GM12874 (cell line): ENCODE data around the gene SYCP2L.

Experiments
- TF ChIP-seq, protein P1 (sequence below): IDR thresholded peaks from 2 replicates; pipeline ENCODE4 v1.5.1; 2011; ENCODE audit warnings: low read depth, mild to moderate bottlenecking, control low read depth, low read length, moderate library complexity; ENCODE audit not compliant: insufficient read depth

Gene SYCP2L

DNA sequence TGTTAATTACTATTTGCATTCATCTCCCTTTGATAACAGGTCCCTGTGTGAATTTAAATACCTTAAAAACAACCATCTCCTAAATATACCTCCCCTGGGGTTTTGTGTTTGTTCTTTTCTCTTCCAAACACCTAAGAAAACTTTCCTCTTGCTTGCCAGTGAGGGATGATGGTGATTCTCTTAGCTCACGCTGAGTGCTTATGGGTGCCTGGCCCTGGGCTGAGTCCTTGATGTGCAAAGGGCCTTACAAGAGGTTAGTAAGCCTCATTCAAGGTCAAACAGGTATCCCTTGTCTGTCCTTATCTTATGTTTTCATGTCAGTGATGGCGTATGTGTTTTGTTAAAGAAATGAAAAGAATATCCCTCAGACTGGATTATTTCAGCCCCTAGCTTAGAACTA, 76.3 kb downstream of the SYCP2L start:
- TF ChIP-seq, protein P1, sequence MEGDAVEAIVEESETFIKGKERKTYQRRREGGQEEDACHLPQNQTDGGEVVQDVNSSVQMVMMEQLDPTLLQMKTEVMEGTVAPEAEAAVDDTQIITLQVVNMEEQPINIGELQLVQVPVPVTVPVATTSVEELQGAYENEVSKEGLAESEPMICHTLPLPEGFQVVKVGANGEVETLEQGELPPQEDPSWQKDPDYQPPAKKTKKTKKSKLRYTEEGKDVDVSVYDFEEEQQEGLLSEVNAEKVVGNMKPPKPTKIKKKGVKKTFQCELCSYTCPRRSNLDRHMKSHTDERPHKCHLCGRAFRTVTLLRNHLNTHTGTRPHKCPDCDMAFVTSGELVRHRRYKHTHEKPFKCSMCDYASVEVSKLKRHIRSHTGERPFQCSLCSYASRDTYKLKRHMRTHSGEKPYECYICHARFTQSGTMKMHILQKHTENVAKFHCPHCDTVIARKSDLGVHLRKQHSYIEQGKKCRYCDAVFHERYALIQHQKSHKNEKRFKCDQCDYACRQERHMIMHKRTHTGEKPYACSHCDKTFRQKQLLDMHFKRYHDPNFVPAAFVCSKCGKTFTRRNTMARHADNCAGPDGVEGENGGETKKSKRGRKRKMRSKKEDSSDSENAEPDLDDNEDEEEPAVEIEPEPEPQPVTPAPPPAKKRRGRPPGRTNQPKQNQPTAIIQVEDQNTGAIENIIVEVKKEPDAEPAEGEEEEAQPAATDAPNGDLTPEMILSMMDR, result no peak

DNA sequence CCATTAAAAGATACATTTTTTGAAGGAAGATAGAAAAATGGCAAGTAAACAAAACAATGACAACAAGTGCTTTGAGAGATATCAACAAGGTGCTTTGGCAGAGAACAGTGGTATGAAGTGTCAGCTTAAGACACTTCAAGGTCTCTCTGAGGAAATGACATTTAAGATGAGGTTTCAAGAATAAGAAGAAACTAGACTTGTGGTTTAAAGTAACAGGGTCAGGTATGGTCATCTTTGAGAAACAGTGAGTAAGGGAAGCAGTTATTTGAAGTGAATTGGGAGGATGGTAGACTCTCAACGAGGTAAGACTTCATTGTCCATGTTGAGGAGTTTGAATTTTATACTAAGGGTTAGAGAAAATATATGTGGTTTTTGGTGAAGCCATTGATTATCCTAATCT, 77.8 kb downstream of the SYCP2L start:
- TF ChIP-seq, protein P1, result no peak

DNA sequence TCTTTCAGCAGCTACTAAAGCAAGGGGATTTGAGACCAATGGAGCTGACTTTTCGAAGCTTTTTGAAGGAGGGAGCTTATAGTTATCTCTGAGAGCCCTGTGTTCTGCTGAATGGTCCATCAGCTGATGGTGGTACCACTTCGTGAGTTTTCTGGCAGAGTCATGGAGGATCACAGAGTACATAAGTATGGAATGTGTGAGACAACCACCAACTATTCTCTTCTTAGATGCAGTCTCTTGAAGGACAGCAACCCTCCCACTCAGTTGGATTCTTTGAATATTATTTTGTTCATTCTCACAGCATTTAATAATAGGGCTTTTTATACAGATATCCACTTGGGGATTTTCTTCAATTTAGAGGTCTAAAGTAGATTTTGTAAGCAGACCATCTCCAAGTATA, 81.9 kb downstream of the SYCP2L start:
- TF ChIP-seq, protein P1, result no peak

DNA sequence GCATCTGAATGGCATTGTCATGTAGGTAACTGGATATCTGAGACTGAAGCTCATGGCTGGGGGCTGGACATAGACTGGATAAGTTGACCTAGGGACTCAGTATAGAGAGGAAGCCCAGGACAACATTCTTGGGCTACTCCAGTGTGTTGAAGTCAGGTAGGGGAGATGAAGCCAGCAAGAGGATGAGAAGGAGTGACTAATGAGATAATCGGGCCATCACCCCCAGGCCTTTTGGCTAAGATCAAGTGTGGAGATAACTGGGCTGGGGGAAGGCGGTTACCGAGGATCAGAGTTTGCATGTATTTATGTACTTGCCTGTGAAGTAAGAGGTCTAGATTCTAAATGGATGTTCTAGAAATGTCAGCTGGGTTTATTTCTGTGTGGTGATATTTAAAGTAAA, 83.9 kb downstream of the SYCP2L start:
- TF ChIP-seq, protein P1, result no peak

DNA sequence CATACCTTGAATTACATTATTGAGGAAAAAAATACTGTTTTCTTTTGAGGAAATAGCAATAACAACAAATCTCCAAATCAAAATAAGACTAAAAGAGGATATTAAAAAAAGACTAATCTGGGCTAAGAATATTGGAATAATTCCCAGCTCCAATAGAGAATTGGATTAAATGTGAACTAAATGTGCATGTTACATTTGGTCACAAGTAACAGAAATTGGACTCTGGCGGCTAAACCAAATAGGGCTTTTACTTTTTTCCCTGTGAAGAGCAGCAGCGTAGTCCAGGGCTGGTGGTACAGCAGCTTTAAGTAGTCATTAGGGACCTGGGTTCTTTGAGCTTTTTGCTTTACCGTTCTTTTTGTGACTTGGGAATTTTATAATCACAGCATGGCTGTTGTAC, 85.3 kb downstream of the SYCP2L start:
- TF ChIP-seq, protein P1, result no peak

DNA sequence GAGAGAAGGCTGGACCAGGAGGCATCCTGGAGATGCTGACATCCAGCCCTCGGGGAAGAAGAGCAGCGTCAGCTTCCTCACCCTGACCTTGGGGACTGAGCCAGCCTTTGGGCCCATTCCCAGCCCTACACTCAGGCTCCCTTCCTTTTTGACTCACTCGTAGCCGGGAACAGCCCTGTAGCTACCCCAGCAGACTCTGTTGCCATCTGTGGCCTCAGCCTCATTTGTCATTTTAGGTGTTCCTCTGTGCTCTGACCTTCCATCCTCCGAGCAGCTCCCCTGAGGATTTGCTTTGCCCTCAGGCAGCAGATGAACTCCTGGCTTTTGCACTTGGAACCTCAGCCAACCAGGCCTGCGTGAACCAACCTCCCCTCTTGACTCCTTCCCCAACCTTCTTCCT, 89.7 kb downstream of the SYCP2L start:
- TF ChIP-seq, protein P1, result no peak

DNA sequence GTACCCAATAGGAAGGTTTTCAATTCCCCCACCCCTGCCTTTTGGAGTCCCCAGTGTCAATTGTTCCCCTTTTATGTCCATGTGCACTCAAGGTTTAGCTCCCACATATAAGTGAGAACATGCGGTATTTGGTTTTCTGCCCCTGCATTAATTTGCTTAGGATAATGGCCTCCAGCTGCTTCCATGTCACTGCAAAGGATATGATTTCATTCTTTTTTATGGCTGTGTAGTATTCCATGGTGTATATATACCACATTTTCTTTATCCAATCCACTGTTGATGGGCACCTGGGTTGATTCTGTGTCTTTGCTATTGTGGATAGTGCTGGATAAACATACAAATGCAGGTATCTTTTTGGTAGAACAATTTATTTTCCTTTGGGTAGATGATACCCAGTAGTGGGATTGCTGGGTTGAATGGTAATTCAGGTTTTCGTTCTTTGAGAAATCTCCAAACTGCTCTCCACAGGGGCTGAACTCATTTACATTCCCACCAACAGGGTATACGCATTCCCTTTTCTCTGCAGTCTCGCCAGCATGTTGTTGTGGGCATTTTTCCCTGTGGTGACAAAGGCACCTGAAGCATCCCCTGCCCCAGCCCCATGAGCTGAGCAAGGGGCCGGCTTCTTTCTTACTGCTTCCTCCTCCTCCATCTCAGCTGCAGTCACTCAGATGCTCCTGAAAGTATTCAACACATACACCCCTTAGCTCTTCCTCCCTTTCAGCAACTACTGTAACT, 90.5 kb downstream of the SYCP2L start:
- TF ChIP-seq, protein P1, result no peak
